Activated T-cell treated with anti-CD3 and anti-CD28 coated beads, Interleukin-2, amount 50 U/mL, for 48 hours (primary cell): ENCODE results near the gene SSTR1.

Experiments used
- DNase-seq, 2 experiments: peaks; one replicate each; pipeline ENCODE4 v3.0.0-alpha.2; 2020

The SSTR1 gene

DNA sequence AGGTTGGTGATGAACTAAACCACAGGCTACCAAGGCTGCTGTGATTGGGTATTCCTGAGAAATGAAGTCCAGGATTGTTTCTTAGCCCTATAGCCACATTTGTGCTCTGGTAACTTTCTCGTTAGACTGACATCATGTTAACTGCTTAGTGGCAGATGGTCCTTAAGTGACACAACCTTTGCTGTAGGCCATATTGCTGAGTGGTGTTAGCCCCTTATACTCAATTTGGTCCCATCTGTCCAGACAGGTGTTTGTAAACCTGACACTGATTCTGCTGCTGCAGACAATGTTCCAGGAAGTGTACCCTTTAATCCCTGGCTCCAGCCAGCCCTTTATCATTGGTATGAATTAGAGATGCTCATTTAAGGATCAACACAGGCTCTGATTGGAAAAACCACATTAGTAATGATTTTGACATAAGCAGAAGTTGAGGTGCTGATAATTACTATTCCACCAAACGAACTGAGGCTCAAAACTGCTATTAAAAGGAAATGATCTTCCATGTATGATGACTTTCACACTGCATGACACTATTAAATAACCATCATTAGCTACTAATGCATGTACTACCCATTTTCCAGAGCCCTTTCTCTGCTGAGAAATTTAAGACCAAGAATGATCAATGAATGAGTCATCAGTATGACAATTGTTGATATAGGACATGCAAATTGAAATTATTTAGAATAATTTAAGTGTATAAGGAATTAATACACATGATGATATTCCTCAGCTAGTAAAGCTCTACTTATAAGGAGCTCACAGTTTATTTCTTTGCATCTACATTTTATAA, 3.6 kb upstream of the SSTR1 start:
- DNase-seq: no peak

DNA sequence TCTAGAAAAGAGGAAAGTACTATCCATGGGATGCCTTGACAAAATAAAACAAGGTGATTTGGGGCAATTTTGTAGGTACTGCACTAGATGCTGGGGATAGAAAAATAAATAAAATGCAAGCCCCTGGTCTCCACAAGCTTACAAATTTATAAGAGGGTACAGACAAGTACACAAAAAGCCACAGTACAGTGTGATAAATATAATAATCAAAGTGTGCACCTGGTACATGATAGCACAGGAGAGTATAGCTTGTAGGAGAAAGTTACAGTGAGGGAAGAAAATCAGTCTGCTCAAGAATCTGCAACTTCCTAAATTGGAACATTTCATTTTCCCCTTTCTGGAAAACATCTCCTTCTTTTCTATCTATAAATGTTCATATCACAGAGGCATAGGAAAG, 3.0 kb upstream of the SSTR1 start:
- no peak for DNase-seq

DNA sequence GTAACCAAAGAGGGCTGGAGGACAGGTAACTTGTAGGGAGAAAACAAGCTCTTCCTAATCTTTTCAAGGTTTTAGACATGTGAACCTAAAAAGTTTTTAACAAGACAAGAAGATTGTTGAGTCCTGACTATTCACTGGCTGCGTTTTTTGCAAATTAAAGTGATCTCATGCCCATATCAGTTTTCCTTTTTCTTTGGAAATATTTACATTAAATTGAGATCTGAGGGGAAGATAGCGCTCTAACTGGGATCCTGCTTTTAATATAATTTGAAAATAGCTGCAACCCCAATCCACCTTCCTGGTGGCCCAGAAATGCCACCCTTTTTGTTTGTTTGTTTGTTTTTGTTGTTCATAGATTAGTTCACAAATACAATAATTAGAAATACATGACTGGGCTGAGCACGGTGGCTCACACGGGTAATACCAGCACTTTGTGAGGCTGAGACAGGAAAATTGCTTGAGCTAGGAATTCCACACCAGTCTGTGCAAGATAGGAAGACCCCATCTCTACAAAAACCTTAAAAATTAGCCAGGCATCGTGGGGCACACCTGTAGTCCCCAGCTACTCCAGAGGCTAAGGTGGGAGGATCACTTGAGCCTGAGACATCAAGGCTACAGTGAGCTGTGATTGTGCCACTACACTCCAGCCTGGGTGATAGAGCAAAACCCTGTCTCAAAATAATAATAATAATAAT, 2.4 kb upstream of the SSTR1 start:
- no peak for DNase-seq

DNA sequence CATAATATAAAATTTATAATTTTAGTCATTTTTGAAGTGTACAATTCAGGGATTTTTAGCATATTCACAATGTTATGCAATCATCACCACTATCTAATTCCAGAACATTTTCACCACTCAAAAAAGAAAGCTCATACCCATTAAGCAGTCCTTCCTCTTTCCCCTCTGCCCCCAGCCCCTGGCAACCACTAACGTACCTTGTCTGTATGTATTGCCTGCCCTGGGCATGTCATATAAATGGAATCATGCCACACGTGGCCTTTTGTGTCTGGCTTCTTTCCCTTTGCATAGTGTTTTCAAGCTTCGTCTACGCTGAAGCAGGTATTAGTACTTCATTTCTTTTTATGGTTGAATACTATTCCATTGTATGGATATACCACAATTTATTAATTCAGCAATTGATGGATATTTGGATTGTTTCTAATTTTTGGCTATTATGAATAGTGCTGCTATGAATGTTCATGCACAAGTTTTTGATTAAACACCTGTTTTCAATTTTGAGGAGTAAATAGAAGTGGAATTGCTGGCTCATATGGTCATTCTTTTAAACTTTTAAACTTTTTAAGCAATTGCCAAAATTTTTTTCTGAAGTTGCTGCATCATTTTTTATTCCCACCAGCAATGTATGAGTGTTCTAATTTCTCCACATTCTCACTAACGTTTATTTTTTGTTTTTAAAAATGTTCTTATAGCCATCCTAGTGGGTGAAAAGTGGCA, 1.6 kb upstream of the SSTR1 start:
- DNase-seq: no peak

DNA sequence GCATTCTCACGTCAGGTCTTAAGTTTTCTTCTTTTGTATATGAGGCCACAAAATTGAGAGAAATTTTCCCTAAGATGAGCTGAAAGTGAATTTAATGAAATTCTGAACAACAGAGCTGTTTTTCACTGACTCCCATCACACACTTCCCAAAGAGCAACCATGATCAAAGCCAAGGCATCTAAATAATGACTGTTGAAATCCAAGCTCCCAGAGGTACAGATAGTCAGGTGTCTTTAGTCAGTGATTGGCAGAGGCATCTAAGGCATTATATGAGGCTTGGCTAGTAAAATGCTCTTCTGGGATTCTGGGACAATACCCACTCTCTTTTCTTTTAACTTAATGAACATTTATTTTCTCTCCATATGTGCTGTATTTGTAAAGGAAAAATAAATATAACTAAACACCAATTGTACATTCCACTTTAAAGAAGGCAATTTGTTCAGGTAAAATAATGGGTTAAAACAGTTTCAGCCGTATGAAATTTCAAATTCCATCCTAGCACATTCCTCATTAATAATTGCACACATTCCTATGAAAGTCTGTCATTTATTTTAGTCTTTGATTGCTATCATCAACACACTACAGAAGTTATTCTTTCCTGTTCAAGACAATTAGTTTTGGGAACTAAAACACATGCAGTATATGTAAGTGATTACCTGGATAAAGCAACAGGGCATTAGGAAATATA, 871 bp upstream of the SSTR1 start:
- no peak for DNase-seq

GRCh38 chr14:38207377-38207735, 348 bp upstream of the SSTR1 start:
- no peak for DNase-seq

GRCh38 chr14:38208618-38209562, 1.2 kb downstream of the SSTR1 start:
- DNase-seq: peak; percentile 19 to 47

- DNase-seq: peak; percentile 32 to 43
These were observed 2.2 kb downstream of the SSTR1 start for GRCh38 chr14:38209572-38210557.

DNA sequence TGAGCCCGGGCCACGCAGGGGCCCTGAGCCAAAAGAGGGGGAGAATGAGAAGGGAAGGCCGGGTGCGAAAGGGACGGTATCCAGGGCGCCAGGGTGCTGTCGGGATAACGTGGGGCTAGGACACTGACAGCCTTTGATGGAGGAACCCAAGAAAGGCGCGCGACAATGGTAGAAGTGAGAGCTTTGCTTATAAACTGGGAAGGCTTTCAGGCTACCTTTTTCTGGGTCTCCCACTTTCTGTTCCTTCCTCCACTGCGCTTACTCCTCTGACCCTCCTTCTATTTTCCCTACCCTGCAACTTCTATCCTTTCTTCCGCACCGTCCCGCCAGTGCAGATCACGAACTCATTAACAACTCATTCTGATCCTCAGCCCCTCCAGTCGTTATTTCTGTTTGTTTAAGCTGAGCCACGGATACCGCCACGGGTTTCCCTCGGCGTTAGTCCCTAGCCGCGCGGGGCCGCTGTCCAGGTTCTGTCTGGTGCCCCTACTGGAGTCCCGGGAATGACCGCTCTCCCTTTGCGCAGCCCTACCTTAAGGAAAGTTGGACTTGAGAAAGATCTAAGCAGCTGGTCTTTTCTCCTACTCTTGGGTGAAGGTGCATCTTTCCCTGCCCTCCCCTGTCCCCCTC, 3.0 kb downstream of the SSTR1 start:
- peak; percentile 22 for DNase-seq

- peak; percentile 19 to 20 for DNase-seq
These were observed 3.6 kb downstream of the SSTR1 start for GRCh38 chr14:38211255-38211735.

DNA sequence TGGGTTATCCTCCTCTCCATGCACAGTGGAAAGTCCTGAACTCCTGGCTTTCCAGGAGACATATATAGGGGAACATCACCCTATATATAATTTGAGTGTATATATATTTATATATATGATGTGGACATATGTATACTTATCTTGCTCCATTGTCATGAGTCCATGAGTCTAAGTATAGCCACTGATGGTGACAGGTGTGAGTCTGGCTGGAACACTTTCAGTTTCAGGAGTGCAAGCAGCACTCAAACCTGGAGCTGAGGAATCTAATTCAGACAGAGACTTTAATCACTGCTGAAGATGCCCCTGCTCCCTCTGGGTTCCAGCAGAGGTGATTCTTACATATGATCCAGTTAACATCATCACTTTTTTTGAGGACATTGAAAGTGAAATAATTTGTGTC, 4.4 kb downstream of the SSTR1 start:
- no peak for DNase-seq

- no peak for DNase-seq
These were observed 5.3 kb downstream of the SSTR1 start for GRCh38 chr14:38213001-38213400.

GRCh38 chr14:38217553-38217952, 9.8 kb downstream of the SSTR1 start:
- DNase-seq: no peak

DNA sequence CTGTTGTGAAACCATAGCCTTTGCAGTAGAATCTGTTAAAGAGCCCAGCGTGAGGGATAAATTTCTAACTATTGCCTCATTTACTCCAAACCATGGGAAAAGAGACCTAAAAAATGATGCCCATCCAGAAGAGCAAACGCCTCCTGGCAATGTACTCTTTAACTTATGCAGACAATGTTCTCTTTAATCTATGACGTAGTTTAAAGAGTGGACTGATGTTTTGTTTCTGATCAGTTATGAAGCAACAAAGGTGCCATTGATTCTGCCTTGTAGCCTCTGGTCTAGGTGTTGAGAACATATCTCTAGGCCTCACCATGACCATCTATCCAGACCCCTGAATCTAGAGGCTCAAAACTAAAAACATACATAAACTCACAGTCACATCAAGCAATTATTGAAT, 13.4 kb downstream of the SSTR1 start:
- no peak for DNase-seq

DNA sequence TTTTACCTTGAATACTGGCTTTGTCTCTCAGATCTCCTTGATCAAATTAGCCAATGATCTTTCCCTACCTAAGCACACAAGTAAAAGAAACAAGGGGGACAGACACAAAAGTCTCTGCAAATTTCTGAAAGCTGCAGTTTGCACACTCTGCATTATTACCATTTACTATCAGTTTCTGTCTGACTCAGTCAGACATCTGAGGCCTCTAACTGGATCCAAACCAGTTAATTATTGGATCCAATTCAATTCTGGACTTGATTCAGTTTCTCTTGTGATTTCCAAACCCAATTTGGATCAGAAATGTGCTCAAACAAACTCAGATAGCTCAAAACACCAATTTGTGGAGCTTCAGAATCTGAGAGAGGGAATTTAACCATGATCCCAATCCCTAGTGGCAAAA, 16.6 kb downstream of the SSTR1 start:
- DNase-seq: no peak

GRCh38 chr14:38225946-38226345, 18.2 kb downstream of the SSTR1 start:
- no peak for DNase-seq

DNA sequence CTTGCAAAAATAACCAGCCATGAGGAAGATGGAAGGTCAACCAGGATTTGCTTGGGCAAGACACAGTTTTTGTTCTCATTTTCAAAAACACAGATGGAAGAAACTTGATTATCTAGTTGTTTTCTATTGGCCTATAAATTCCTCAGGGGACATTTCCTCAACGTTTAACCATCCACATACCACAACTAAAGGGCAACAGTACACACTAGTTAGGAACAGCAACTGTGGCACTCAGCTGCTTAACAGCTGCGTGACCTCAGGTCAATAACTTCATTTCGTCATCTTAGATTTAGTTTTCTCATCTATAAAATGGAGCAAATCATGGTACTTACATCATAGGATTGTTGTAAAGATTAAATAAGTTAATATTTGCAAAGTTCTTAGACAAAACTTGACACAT, 18.7 kb downstream of the SSTR1 start:
- no peak for DNase-seq

DNA sequence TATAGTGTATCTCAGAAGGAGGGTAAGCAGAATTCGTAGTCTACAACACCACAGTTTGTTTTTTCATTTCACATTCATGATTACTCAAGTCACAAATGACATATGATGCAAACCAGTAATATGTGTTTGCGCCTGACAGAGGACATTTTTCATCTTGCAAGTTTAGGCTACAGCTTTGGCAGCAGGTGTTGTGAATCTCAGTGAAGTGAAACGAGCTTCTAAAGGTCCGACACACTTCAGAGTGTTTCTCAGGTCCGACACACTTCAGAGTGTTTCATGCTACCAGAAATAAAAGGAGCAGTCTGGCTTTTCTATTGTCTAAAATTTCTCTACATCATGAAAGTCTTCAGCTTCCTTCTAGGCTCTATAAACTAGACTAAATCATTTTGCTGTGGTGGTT, 25.5 kb downstream of the SSTR1 start:
- DNase-seq: no peak

DNA sequence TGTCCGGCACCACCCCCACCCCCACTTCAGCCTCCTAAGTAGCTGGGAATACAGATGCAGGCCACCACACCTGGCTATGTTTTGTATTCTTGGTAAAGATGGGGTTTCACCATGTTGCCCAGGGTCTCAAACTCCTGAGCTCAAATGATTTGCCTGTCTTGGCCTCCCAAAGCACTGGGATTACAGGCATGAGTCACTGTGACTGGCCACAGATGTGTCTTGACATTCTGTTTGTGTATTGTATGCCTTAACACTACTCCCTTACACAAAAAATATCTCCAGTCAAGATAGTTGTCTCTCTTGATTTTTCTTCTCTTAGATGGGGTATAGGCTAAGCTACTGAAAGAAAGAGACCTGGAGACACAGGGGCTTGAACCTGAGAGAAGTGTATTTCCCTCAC, 30.6 kb downstream of the SSTR1 start:
- no peak for DNase-seq

DNA sequence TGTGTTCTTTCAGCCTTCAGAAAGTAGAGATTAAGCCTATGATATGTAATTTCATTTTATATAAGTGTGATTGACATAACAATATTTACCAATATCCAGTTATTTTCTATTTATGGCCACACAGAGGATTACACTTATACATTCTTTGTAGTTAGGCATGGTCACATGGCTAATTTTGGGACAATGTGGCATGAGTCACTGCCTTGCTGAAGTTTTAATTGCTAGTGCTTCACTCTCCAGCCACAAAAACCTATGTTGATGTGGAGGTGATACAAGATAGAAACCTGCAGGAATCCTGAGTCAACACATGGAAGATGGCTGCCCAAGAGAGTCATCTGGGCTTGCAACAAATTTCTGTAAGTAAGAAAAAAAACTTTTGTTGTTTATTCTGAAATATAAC, 31.2 kb downstream of the SSTR1 start:
- DNase-seq: no peak
